IPS DF 4.7 (cell line): ENCODE measurements around the gene ADRB2.

ENCODE experiments used
- DNase-seq: peaks from one replicate; pipeline ENCODE4 v3.0.0-alpha.2; 2013; ENCODE audit warnings: low spot score; ENCODE audit errors: extremely low read depth

Gene ADRB2

DNA sequence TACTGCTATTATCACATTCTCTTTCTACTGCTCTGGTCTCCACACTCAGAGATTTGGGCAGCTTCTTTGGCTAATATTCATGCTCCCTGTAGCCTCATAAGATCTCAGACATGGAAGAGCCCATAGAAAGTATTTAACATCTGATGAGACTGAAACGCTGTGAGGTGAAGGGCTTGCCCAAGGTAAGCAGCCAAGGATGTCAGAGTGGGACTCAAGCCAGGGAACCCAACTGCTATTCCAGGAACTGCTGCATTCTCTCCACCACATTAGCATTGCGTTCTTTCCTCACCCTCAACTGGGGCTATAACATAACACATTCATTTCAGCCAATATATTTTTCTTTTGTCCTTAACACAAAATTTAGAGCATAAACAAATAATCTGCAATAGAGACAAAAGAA is 3.8 kb downstream of the ADRB2 start:
- no peak for DNase-seq

DNA sequence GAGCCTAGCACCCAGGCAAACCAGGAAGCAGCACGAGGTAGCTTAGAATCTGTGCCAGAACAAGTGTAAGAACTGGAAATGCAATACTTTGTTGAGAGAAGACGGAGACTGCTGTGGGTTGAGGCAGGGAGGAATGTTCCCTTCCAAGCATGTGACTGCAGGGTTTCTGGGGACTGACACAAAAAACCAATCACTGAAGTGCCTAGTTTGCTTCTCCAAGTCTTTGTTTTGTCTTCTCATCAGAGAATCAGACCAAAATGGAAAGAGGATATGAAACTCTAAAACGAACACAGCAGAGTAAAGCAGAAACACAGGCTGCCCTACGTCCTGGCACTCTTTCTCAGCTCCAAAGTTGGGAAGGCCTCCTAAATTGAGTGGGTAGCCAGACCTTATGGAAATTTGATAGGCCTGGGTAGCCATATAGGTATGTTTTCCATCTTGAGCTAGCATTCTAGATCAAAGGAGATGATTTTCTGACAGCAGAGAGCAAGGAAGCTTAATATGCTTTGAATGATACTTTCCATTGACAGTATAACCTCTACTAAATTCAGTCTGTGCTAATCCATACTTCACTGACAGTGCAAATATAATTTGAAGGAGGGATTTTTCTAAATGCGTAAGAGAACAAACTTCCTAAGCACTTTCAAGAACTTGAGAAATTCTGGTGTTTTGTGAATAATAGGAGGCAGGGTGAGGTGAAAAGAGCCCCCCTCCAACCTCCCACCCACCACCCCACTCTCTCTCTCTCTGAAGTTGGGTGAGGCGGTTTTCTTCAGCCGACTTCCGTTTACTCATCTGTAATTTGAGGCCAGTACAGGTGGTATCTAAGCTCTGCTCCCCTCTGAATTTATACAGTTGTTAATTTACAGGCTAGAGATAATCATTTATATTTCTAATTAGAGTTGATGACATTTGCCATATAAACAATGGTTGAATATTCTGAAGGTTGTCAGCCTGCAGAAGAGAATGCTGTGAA is 5.5 kb downstream of the ADRB2 start:
- no peak for DNase-seq

DNA sequence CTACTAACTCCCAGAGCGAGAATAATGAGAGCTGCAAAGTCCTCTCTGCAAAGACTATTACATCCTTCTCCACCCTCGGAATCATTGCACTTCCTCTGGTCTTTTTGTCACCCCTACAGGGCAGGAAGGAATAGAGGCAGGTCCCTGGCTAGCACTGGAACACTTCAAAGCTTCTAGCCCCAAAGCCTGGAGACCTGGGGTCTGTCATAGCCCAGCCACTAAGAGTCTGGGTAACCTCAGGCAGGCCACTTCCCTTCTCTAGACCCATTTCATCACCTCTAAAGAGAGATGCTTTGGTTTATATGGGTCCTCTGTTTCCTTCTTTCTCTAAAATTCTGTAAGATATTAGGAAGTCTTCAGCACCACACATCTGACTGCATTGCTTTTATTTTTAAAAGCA is 6.7 kb downstream of the ADRB2 start:
- DNase-seq: no peak

DNA sequence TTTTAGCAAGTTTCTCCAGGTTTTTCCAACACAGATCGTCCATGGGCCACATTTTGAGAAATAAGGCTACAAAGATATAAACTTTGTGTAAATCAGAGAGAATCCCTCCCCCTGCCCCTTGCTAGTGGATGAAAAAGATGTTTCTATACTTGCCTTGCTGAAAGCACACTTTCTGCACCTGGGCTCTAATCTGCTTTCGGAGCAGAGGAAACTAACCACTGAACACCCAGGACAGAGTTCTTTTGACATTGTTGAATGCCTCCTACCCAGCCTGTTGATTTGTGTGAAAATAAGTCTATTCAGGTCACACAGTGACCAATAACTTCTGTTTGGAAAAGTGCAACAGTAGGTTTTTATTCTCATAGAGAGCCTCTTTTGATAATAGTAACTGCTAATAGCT is 7.5 kb downstream of the ADRB2 start:
- no peak for DNase-seq

DNA sequence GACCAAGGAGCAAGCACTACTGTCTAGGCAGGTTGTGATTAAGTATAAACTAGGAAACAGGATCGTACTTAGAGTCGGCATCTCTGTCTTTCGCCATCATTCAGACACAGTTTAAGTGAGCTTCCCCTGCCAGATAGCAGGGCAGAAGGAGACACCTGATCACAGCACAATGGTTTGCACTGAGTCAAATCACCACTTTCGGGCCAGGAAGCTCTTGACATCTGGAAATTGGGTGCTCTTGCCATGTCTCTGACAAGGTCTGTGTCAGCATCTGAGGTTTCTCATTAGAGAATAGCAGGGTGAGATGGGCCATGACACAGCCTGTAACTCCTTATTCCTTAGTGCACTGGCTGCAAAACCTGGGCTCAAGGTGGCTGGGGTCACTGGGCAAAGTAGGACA is 8.3 kb downstream of the ADRB2 start:
- DNase-seq: no peak

DNA sequence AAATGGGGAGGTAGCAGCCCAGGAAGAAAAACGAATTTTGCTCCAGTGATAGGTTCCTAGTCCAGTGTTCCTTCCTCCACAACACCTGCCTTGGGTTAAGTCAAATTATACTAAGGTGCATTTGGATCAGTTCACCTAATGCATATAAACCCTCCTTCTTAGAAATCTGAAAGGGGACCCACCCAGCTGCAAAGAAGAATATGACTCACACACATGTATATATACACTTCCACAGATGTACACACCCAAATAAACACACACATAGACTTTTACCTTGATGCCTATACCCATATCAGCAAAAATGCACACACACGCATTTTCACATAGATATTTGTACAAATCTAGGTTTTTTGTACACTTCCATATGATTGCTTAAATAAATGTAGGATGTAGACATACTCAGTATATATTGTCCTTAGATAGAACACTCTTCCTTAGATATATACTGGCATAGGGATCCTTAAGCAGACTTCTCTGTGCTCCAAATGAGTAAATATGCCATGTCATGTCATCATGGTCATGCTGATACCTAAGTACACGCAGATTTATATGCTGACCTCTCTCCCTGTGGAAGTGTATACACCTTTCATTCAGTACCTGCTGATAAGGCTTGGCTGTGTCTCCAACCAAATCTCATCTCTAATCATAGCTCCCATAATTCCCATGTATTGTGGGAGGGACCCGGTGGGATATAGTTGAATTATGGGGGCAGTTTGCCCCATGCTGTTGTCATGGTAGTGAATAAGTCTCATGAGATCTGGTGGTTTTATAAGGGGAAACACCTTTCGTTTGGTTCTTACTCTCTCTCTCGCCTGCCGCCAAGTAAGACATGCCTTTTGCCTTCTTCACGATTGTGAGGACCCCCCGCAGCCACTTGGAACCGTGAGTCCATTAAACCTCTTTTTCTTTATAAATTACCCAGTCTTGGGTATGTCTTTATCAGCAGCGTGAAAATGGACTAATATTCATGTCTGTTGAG is 10.2 kb downstream of the ADRB2 start:
- DNase-seq: no peak

DNA sequence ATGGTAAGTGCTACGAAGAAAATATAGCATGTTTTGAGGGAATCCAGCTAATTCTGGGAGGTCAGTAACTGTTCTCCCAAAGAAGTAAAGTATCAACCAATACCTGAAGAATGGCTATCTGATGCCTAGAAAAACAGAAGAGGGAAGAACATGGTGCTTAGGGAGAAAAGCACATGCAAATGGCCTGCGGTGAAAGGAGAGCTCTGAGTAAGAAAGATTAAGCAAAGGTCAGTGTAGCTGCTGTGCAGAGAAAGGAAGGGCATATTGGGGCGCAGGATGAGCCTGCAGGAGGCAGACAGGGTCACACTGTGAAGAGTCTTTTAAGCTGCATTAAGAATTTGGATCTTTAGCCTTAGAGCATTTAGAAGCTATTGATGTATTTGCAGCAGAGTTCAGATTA is 11.0 kb downstream of the ADRB2 start:
- no peak for DNase-seq

DNA sequence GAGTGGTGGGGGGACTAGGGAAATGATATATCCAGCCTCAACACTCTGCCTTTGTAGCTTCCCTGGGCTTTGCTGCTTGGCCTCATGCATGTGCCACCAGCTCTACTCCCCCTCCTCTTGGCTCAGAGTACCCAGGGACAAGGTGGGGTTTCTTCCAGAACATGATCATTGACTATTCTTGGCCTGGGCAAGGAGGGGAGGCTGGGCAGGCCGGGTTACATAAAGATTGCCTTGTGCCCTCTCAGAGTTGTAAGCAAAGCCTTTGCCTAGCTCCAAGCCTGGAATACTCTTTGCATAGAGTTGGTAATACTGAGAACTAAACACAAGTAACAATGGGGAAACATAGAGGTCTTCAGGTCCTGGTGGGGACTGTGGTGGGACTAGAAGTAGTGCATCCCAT is 11.9 kb downstream of the ADRB2 start:
- no peak for DNase-seq

DNA sequence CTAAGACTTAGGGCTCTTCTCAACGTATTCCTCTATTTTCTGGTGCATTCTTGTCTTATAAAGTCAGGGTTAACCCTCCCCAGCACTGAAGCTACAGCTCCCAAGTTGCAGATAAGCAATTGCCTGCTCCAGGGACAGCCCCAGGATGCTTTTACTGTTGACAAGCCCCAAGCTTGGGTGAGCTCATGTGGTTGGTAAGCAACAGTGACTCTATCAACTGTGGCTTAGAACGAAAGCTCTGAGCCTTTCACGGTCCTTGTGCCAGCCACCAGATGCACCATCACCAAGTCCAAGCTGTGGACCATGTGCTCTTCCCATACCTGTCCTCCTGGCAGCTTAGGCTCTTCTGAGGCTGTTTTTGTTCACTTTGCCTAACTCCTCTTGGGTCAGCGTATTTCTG is 13.5 kb downstream of the ADRB2 start:
- DNase-seq: no peak

DNA sequence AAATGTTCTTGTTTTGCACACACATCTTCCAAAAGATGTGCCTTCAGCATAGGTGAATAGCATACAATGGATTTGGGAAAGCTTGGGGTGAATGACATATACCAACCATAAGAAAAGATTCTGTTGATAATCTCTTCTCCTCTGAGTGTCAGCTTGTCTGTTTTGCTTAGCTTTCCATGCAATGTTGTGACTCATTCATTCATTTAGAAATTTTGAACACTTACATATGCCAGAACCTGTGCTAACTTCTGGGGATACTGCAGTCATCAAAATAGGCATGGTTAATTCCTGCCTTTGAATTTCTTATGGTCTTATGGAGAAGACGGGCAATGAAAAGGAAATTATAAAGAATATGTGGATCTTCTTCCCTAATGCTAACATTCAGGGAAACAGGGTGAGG is 14.1 kb downstream of the ADRB2 start:
- no peak for DNase-seq

DNA sequence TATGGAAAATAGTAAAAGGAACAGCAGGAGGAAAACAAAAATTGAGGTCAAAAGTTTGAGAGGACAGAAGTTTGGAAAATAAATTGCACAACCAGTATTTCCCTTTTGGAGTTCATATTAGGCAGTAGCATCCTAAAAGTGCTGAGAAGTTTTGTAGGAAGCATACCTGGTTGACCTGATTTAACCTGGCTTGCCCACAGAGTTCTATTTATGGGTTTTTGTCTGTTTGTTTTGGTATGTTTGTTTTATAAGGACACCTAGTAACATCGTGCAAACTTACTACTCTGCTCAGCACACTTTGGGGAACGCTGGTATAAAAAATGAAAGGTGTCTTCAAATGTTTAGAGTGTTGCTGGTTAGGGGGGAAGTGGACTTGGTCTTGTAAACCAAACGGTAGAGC is 15.1 kb downstream of the ADRB2 start:
- no peak for DNase-seq

DNA sequence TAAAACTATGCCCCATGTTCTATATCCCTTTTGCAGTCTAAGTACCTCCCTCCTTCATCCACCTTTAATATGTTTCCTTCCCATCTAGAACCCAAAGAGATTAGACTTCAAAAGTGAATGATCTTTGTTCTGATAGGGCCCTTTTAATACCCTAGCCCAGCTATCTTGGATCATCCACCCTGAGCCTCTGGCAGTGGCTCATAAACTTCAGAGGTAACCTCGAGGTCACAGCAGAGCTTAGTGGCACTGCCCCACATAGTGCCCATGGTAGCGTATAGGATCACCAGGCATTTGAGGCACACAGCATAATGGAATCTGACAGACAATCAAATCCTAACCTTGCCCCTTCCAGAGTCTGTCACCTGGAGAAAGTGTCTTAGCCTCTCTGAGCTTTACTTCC is 15.8 kb downstream of the ADRB2 start:
- no peak for DNase-seq

DNA sequence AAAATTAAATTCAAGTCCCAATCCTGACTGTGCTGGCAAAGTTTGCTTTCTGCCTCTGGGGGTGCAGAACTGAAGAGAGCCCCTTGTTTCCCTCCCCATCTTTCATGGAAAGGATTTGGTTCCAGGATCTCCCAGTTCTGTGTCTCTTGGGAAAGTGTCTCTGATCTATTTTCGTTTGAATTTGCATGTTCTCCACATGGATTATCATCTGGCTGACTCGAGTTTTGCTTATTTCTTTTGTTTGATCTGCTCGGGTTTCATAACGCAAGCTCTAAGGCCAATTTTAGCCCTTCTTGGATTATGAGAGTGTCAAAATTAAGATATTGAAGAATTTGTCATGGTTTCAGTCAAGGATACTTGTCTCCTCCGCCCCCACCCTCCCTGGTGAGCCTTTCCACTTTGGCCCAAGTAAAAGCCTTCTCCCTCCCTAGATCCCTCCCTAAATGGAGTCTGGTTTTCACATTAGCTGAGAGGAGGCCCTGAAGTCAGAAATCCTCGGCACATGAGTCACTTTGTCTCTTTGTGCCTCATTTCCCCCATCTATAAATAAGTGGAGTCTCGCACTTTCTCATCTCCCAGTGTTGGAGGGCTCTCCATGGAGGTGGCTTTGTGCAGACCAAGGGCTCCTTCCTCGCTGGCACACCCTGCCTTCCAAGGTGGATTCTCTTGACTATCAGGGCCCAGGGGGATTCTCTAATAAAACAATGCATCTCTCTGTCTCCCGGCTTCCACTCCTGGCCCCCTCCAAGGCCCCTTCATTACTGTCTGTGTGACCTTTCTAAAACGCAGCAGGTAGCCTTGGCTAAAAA is 17.3 kb downstream of the ADRB2 start:
- DNase-seq: no peak

DNA sequence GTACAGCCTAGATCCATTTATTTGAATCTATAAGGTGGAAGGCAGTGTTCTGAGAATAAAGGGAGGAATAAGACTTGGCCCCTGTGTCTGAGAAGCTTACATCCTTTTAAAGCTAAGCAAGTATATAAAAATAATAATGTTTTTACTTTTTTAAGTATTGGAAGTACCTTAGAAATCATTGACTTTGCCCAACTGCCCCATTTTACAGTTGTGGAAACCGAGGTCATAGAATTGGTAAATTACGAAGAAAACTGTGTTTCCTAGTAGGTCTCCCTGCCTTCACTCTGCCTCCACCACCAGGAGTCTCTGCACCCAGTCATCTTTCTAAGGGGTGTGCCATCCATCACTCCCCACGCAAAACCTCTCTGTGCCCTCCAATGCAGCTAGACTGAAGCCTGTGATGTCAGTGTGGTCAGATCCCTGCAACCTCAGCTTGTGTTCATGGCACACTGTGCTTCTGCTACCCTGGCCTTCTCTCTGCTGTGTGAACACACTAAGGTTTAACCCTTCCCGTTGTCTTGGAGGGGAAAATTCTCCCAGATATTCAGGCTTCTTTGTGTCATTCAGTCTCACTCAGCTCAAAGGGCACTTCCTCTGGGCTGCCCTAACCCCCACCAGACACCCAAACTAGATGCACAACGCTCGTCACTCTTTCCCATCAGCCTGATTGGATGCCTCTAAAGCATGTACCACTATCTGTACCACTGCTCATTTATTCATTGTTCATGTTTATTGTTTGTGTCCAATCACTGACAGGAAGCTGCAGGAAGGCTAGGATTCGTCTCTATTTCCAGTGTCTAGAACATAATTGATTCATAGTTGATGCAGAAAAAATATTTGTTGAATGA is 18.2 kb downstream of the ADRB2 start:
- no peak for DNase-seq

DNA sequence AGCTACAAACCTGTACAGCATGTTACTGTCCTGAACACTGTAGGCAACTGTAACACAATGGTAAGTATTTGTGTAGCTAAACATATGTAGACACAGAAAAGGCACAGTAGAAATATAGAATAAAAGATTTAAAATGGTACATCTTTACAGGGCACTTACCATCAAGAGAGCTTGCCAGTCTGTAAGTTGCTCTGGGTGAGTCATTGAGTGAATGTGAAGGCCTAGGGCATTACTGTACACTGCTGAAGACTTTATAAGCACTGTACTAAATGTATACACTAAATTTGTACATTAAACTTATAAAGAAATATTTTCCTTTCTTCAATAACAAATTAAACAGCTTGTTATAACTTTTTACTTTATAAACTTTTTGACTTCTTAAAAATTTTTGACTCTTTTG is 20.5 kb downstream of the ADRB2 start:
- DNase-seq: no peak

DNA sequence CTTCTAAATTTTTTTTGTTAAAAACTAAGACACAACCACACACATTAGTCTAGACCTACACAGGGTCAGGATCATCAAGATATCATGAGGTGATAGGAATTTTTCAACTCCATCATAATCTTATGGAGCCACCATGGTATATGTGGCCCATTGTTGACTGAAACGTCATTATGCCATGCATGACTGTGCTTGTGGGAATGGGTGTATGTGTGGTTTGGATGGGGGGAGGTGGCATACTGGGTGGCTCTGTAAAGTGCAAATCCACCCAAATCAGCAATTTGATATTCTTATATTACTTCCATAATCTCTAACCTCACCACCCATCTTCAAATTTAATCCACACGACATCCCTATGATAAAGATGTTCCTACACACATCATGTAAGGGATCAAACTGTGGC is 21.0 kb downstream of the ADRB2 start:
- no peak for DNase-seq

DNA sequence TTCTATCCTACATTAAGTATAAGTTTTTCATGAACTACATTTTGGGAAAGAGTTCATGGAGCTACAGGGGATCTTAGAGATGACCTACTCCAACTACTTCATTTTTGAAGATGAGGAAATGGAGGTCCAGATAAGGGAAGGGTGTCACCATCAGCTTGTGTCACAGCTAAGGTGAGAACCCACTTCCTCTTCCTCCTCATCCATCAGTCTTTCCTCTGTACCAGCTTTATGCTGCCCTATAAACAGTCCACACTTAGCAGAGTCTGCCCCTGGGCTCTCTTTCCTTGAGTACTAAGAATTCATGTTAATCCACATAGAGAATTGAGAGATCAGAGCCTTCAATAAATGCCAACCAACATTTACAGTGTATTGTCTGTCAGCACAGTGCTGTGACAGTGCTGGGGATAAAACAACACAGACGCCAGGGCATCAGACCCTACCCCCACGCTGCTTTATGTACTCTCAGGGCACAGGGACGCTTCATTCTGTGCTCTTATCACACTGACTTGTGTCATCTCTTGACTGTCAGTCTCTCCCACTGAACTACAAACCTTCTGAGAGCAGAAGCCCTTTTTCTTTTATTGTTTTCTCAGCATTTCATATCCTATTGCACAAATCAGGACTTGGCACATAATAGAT is 22.1 kb downstream of the ADRB2 start:
- DNase-seq: no peak

DNA sequence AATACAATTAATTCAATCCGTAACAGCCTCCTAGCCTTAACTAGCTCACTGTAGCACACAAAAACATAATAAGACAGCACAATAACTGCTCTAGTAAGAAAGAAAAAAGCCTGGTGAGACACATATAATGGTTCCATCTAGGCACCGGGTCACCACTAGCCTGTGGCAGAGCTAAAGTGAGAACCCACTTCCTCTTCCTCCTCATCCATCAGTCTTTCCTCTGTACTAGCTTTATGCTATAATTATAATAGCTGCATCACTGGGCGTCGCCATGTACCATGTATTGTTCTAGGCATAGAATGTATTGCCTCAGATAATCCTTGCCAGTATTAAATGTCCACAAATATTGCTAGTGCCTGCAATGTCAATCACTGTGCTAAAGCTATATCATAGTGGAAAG is 23.1 kb downstream of the ADRB2 start:
- DNase-seq: no peak

DNA sequence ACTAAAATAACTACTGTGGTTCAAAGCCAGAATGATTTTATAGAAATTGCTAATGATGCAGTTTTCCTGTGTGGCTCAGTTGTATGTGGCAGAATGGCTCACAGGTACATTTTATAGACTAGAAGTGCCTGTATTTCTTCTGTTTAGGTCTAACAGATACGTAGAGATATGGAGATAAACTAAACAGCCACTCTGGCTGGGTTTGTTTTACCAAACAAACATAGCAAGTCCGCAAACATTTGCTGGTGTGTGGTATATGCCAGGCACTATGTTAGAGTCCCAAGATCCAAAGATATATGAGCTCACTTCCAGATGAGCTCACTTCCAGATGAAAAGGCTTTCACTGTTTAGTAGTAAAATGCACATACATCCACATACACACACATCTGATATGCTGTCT is 24.4 kb downstream of the ADRB2 start:
- no peak for DNase-seq

DNA sequence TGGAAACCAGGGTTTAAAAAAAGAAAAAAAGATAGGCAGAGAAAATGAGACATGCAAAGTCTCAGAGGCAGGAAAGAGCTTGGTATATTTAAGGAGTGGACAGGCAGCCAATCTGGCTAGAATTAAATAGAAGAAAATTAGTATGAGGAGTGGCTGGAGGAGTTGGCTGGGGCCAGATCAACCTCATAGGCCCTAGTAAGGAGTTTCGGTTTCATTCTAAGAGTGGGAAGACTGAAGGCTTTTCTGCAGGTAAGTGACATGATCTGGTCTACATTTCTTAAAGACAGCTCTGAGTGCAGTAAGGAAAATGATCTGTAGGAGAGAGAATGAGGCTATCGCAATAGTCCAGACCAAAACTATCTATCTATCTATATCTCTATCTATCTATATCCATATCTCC is 27.5 kb downstream of the ADRB2 start:
- DNase-seq: no peak
